Measurements from ENCODE around the gene GTF2E1.

DNA sequence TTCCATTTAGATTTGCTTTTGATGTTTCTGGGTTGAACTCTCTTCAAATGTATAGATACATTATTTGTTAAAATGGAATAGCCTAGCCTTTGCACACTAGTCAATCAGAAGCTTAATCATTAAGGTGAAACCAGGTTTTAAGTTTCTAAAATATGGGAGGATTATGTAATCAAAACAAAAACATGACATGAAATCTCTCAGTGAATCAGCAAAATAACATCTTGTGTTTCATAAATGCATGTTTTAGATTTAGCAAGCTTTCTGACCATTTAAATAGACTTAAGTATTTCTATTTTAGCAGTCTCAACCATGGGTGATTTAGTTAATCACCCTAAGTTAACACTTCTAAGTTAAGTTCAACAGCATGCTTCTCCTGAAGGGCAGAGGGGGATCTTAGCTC lies 11.3 kb downstream of the GTF2E1 start:
- TF ChIP-seq, protein P1, sequence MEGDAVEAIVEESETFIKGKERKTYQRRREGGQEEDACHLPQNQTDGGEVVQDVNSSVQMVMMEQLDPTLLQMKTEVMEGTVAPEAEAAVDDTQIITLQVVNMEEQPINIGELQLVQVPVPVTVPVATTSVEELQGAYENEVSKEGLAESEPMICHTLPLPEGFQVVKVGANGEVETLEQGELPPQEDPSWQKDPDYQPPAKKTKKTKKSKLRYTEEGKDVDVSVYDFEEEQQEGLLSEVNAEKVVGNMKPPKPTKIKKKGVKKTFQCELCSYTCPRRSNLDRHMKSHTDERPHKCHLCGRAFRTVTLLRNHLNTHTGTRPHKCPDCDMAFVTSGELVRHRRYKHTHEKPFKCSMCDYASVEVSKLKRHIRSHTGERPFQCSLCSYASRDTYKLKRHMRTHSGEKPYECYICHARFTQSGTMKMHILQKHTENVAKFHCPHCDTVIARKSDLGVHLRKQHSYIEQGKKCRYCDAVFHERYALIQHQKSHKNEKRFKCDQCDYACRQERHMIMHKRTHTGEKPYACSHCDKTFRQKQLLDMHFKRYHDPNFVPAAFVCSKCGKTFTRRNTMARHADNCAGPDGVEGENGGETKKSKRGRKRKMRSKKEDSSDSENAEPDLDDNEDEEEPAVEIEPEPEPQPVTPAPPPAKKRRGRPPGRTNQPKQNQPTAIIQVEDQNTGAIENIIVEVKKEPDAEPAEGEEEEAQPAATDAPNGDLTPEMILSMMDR (IDR thresholded peaks at IDR 0.05 in 8 of 11, conservative IDR thresholded peaks at IDR 0.05 in 3 of 11), result no peak
- TF ChIP-seq POLR2AphosphoS5 (IDR thresholded peaks at IDR 0.05) (no peak), POLR2A (IDR thresholded peaks at IDR 0.05) (no peak)

Data from spleen (tissue), 7 donors.